H1 (cell line): ENCODE measurements around the gene TGFB2. TPM values are rescaled to one million over a fixed set of nuclear protein-coding genes. Genes with fewer than 3 reads are reported as not detected.

Experiments
- CTCF ChIA-PET: fragments of 300-600 bp; sonication (Branson Sonifier 250); formaldehyde crosslinking; loops from one replicate; lab custom pipeline; 2021; ENCODE audit not compliant: partially characterized antibody; lab: Charles Lee
- POLR2A ChIA-PET: fragments of 300-600 bp; sonication (Branson Sonifier 250); formaldehyde crosslinking; loops from one replicate; lab custom pipeline; 2021; ENCODE audit warnings: inconsistent platforms; ENCODE audit not compliant: partially characterized antibody; lab: Charles Lee
- DNase-seq, 2 experiments: peaks; one replicate each; pipeline versions ENCODE4 v3.0.0 to v3.0.0-alpha.2; 2010 to 2022; ENCODE audit warnings: low spot score in 2 of 2, low read depth in 1 of 2, mixed read lengths in 1 of 2
- FAIRE-seq: peaks from 2 replicates; lab custom pipeline; 2011; peaks lifted over from hg19 to GRCh38; lab: Jason Lieb, UNC
- H2AFZ ChIP-seq: 2 replicates; pipeline ENCODE4 v1.8.1; 2012; ENCODE audit warnings: low read length, inconsistent platforms
- H2AK5ac ChIP-seq: 2 replicates; pipeline ENCODE4 v1.6.1; 2013; ENCODE audit warnings: low read depth, low read length
- H2BK120ac ChIP-seq: replicated peaks from 2 replicates; pipeline ENCODE3; 2013; ENCODE audit warnings: low read depth, low read length, inconsistent platforms
- H2BK12ac ChIP-seq: 2 replicates; pipeline ENCODE4 v1.6.1; 2013; ENCODE audit warnings: low read depth, low read length
- H2BK15ac ChIP-seq: 2 replicates; pipeline ENCODE4 v1.6.1; 2013; ENCODE audit warnings: low read length
- H2BK20ac ChIP-seq: 2 replicates; pipeline ENCODE4 v1.6.1; 2013; ENCODE audit warnings: low read length
- H2BK5ac ChIP-seq: 2 replicates; pipeline ENCODE4 v1.6.1; 2013; ENCODE audit warnings: low read depth, low read length
- H3K14ac ChIP-seq: 2 replicates; pipeline ENCODE4 v1.6.1; 2013; ENCODE audit warnings: inconsistent platforms; ENCODE audit not compliant: insufficient read length
- H3K18ac ChIP-seq: 2 replicates; pipeline ENCODE4 v1.6.1; 2013; ENCODE audit warnings: low read length; ENCODE audit errors: extremely low read depth
- H3K23ac ChIP-seq: 2 replicates; pipeline ENCODE4 v1.6.1; 2013; ENCODE audit warnings: inconsistent platforms; ENCODE audit not compliant: insufficient read length
- H3K23me2 ChIP-seq: 2 replicates; pipeline ENCODE4 v1.6.1; 2013; ENCODE audit warnings: low read depth, low read length
- H3K27ac ChIP-seq: 2 replicates; pipeline ENCODE4 v1.6.1; 2011; ENCODE audit warnings: low read depth, low read length, inconsistent platforms
- H3K27me3 ChIP-seq, 4 experiments: replicated peaks in 1 of 4; 1 replicate in 1 of 4; 2 replicates in 3 of 4; pipeline versions ENCODE4 v1.6.1 to v1.8.1; 2011 to 2013; ENCODE audit warnings: low read length in 3 of 4, mild to moderate bottlenecking in 3 of 4, inconsistent platforms in 2 of 4, mixed read lengths in 2 of 4, moderate library complexity in 1 of 4; ENCODE audit not compliant: control insufficient read depth in 3 of 4, insufficient read depth in 3 of 4; ENCODE audit errors: extremely low read depth in 1 of 4
- H3K36me3 ChIP-seq, 4 experiments: 2 replicates each; pipeline versions ENCODE4 v1.6.1 to v1.8.1; 2011 to 2013; ENCODE audit warnings: mild to moderate bottlenecking in 4 of 4, low read length in 3 of 4, moderate library complexity in 2 of 4, control low read depth in 1 of 4, inconsistent platforms in 1 of 4; ENCODE audit not compliant: insufficient read depth in 4 of 4, control insufficient read depth in 2 of 4
- H3K4ac ChIP-seq: replicated peaks from 2 replicates; pipeline ENCODE3; 2013; ENCODE audit warnings: low read length, low read depth, mixed read lengths, inconsistent platforms; ENCODE audit not compliant: insufficient read length
- H3K4me1 ChIP-seq, 4 experiments: replicated peaks in 1 of 4; 1 replicate in 1 of 4; 2 replicates in 3 of 4; pipeline versions ENCODE4 v1.6.1 to v1.8.1; 2011 to 2013; ENCODE audit warnings: low read length in 3 of 4, inconsistent platforms in 2 of 4, mixed read lengths in 1 of 4; ENCODE audit not compliant: insufficient read depth in 4 of 4, control insufficient read depth in 3 of 4
- H3K4me2 ChIP-seq, 2 experiments: 2 replicates each; pipeline versions ENCODE4 v1.6.1 to v1.8.1; 2011 to 2013; ENCODE audit warnings: low read depth in 2 of 2, low read length in 2 of 2, control low read depth in 1 of 2, inconsistent platforms in 1 of 2, mild to moderate bottlenecking in 1 of 2; ENCODE audit not compliant: insufficient read depth in 1 of 2
- H3K4me3 ChIP-seq, 4 experiments: fragments of 200-600, 300-600 bp in 1 of 4; sonication (generic), shearing (Covaris generic), sonication (Bioruptor Twin) in 1 of 4; 2 replicates each; pipeline versions ENCODE4 v1.5.1 to v1.8.1; 2011 to 2016; ENCODE audit warnings: low read length in 4 of 4, low read depth in 3 of 4, control low read depth in 2 of 4, inconsistent platforms in 2 of 4, mild to moderate bottlenecking in 2 of 4, mixed read lengths in 1 of 4, moderate library complexity in 1 of 4; ENCODE audit not compliant: insufficient read depth in 2 of 4; ENCODE audit errors: extremely low read depth in 1 of 4
- H3K56ac ChIP-seq: replicated peaks from 2 replicates; pipeline ENCODE3; 2013; ENCODE audit warnings: low read depth, mild to moderate bottlenecking, mixed read lengths, low read length, inconsistent platforms; ENCODE audit not compliant: insufficient read length
- H3K79me1 ChIP-seq: 2 replicates; pipeline ENCODE4 v1.6.1; 2013; ENCODE audit warnings: low read depth, low read length, control low read depth
- H3K79me2 ChIP-seq, 2 experiments: 2 replicates each; pipeline versions ENCODE4 v1.6.1 to v1.8.1; 2012 to 2013; ENCODE audit warnings: low read length in 2 of 2, mild to moderate bottlenecking in 2 of 2, inconsistent platforms in 1 of 2; ENCODE audit not compliant: insufficient read depth in 2 of 2, control insufficient read depth in 1 of 2
- H3K9ac ChIP-seq, 4 experiments: replicated peaks in 1 of 4; 1 replicate in 1 of 4; 2 replicates in 3 of 4; pipeline versions ENCODE4 v1.6.1 to v1.8.1; 2011 to 2013; ENCODE audit warnings: low read depth in 3 of 4, low read length in 3 of 4, control low read depth in 2 of 4, mild to moderate bottlenecking in 2 of 4, moderate library complexity in 2 of 4, inconsistent platforms in 1 of 4; ENCODE audit errors: extremely low read depth in 1 of 4
- H3K9me3 ChIP-seq, 2 experiments: 2 replicates each; pipeline versions ENCODE4 v1.6.1 to v1.8.1; 2012 to 2013; ENCODE audit warnings: mild to moderate bottlenecking in 2 of 2, moderate library complexity in 2 of 2, control low read depth in 1 of 2, inconsistent platforms in 1 of 2, low read depth in 1 of 2, low read length in 1 of 2, mixed read lengths in 1 of 2; ENCODE audit not compliant: insufficient read depth in 2 of 2
- H4K20me1 ChIP-seq, 2 experiments: replicated peaks in 1 of 2; 2 replicates each; pipeline versions ENCODE3 to v1.8.1; 2011 to 2013; ENCODE audit warnings: inconsistent platforms in 2 of 2, low read length in 2 of 2, mild to moderate bottlenecking in 1 of 2; ENCODE audit not compliant: insufficient read depth in 2 of 2, control insufficient read depth in 1 of 2
- H4K5ac ChIP-seq: 2 replicates; pipeline ENCODE4 v1.6.1; 2013; ENCODE audit warnings: low read length, low read depth, mixed read lengths, inconsistent platforms; ENCODE audit not compliant: insufficient read length
- H4K8ac ChIP-seq: 2 replicates; pipeline ENCODE4 v1.8.0; 2013; ENCODE audit warnings: mild to moderate bottlenecking, moderate library complexity, low read length, inconsistent platforms; ENCODE audit not compliant: insufficient read depth; ENCODE audit errors: extremely low read depth
- H4K91ac ChIP-seq: replicated peaks from 2 replicates; pipeline ENCODE3; 2013; ENCODE audit warnings: low read length, mixed read lengths, inconsistent platforms; ENCODE audit not compliant: insufficient read length
- CBX5 ChIP-seq: fragments of 300-800, 300-1000 bp; sonication (generic); IDR thresholded peaks from 2 replicates; pipeline ENCODE4 v1.7.1; 2016; ENCODE audit warnings: antibody characterized with exemption, low read length, low read depth
- EZH2 ChIP-seq: fragments of 200-600 bp; sonication (generic); IDR thresholded peaks from 2 replicates; pipeline ENCODE4 v1.7.1; 2012; ENCODE audit warnings: low read depth, mild to moderate bottlenecking, moderate library complexity, low read length, inconsistent platforms; ENCODE audit not compliant: severe bottlenecking
- GABPA ChIP-seq: IDR thresholded peaks from 2 replicates; pipeline ENCODE4 v1.6.1; 2011; ENCODE audit warnings: mild to moderate bottlenecking, low read length, moderate library complexity, borderline replicate concordance; ENCODE audit not compliant: insufficient read depth
- HDAC6 ChIP-seq: IDR thresholded peaks from one replicate; pipeline ENCODE4 v1.7.1; 2012; ENCODE audit warnings: low read depth, mild to moderate bottlenecking, inconsistent platforms, low read length, moderate library complexity
- NANOG ChIP-seq: IDR thresholded peaks from 2 replicates; pipeline ENCODE4 v1.6.1; 2011; ENCODE audit warnings: low read length, low read depth, mild to moderate bottlenecking, inconsistent platforms; ENCODE audit not compliant: insufficient read depth, poor library complexity, severe bottlenecking
- NRF1 ChIP-seq: IDR thresholded peaks from 2 replicates; pipeline ENCODE4 v1.6.1; 2011; ENCODE audit warnings: mild to moderate bottlenecking, low read depth, low read length, improper control_type of control experiment
- RBBP5 ChIP-seq: IDR thresholded peaks from 2 replicates; pipeline ENCODE4 v1.7.1; 2012; ENCODE audit warnings: low read depth, mild to moderate bottlenecking, inconsistent platforms, low read length, moderate library complexity, borderline replicate concordance
- RFX5 ChIP-seq: IDR thresholded peaks from 2 replicates; pipeline ENCODE4 v1.6.1; 2011; ENCODE audit warnings: low read depth, low read length, improper control_type of control experiment, borderline replicate concordance
- SP4 ChIP-seq: IDR thresholded peaks from 2 replicates; pipeline ENCODE4 v1.6.1; 2012; ENCODE audit warnings: low read length, inconsistent platforms
- WGBS, 2 experiments: shearing (Covaris generic) in 1 of 2; methylation state at CpG; one replicate each; pipeline versions ENCODE4 v1.1.6 to v1.1.7; 2013 to 2015; ENCODE audit warnings: low lambda C conversion rate in 2 of 2, mixed read lengths in 2 of 2, inconsistent platforms in 1 of 2, low coverage in 1 of 2, missing lambda C conversion rate in 1 of 2; ENCODE audit not compliant: insufficient replicate concordance in 2 of 2, insufficient coverage in 1 of 2, insufficient read length in 1 of 2; ENCODE audit errors: extremely low coverage in 1 of 2, missing lambda C conversion rate in 1 of 2; 5-methylcytosine and 5-hydroxymethylcytosine counted together
- polyA plus RNA-seq, 7 experiments: library from polyadenylated mRNA; depleted of rRNA in 3 of 7; stranded (reverse) in 5 of 7; unstranded in 2 of 7; fragments of >200 nt in 5 of 7; fragments of 200-250 nt in 2 of 7; gene quantifications; 1 replicate in 5 of 7; 2 replicates in 1 of 7; 4 replicates in 1 of 7; pipeline versions ENCODE4 v1.2.1 to v1.2.3, GENCODE V29; 2011 to 2013; ENCODE audit warnings: missing spikeins in 2 of 7, mixed read lengths in 2 of 7
- total RNA-seq: library from RNA; stranded (reverse); fragmentation: NEBNext Ultra II Directional; extraction: Animal tissue kit (Norgen Biotek cat#: 25700); gene quantifications from 2 replicates; pipeline ENCODE4 v1.2.1, GENCODE V29; 2021
- TF ChIP-seq, protein P1 (sequence below): IDR thresholded peaks from 2 replicates; pipeline ENCODE4 v1.6.1; 2012; ENCODE audit warnings: inconsistent platforms
- TF ChIP-seq, protein P2 (sequence below): IDR thresholded peaks from 2 replicates; pipeline ENCODE4 v1.6.1; 2012; ENCODE audit warnings: inconsistent platforms

Gene TGFB2
- total and polyA plus RNA-seq, 2 of the 8 experiments (the other 6 are each of a cell fraction or from before 2014, with no cell fraction given) = 0.26 to 0.84 TPM

DNA sequence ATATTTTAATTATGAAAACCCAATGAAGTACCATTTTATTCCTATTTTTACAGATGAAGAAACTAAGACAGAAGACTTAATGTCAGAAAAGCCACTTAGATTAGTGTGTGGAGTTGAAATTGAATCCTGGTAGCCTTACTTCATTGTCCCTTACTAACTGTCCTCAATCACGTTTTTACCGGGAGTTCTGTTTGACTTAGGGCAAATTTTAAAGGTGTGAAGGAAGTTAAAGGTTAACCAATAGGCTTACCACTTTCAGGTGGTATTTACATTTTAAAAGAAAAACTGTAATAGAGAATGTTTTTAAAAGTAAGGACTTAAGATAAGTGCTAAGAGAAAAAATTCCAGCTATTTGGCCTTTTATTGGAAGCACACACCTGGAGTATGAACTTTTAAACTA, 47.7 kb upstream of the TGFB2 start:
- POLR2A ChIA-PET = interaction anchor here (3.5 kb wide), 1 partner anchor 12 kb away, joined by 19 read pairs; the partner anchor contains the start of gene RRP15
- CTCF ChIA-PET = interaction anchor here (1.0 kb wide), 1 partner anchor 21 kb away, joined by 3 read pairs; no protein-coding TSS in a partner anchor
- Histone ChIP-seq H3K36me3 (peaks cover 0 to 8% (median 0%) of the 10 kb centered on the region in 4 experiments; a peak in 1 of 8 replicates), H3K79me2 (peaks cover 4 to 76% of the 10 kb centered on the region in 2 experiments; a peak in 3 of 4 replicates), H3K4ac (no peak overlapping the region), H2BK120ac (no peak overlapping the region), H2BK20ac (no peak overlapping the region), H3K18ac (no peak overlapping the region), H2AFZ (no peak overlapping the region), H3K23ac (no peak overlapping the region), H2AK5ac (no peak overlapping the region), H3K9ac (no peak overlapping the region), H2BK5ac (no peak overlapping the region), H4K91ac (no peak overlapping the region), H3K56ac (no peak overlapping the region), H3K23me2 (no peaks in the 10 kb centered on the region), H4K8ac (no peak overlapping the region), H3K14ac (no peak overlapping the region), H4K20me1 (no peaks in the 10 kb centered on the region), H3K9me3 (no peaks in the 10 kb centered on the region), H2BK12ac (no peak overlapping the region), H3K4me3 (0 out of 8 replicates have a peak overlapping the region, but pooled peaks of 1 of the 4 experiments have one; percentile 1), H3K4me1 (peaks cover 3 to 28% (median 14%) of the 10 kb centered on the region in 4 experiments; a peak in 6 of 7 replicates), H4K5ac (peak overlapping the region; percentile 75), H3K27me3 (no peaks in the 10 kb centered on the region), H3K79me1 (peaks cover 4% of the 10 kb centered on the region; the same call in 1 of the 2 replicates), H3K27ac (no peak overlapping the region), H2BK15ac (no peak overlapping the region), H3K4me2 (no peak overlapping the region)
- no peak for FAIRE-seq
- no peak for DNase-seq
- WGBS, 2 experiments = 76% methylated on average over 2 of the region's 2 CpGs; no CpG with 5 or more reads in 1 of the 2 experiments
- TF ChIP-seq, protein P1, sequence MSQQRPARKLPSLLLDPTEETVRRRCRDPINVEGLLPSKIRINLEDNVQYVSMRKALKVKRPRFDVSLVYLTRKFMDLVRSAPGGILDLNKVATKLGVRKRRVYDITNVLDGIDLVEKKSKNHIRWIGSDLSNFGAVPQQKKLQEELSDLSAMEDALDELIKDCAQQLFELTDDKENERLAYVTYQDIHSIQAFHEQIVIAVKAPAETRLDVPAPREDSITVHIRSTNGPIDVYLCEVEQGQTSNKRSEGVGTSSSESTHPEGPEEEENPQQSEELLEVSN = peak; percentile 61; the same call in 1 of the 2 replicates
- TF ChIP-seq RBBP5 (no peak), EZH2 (no peak), GABPA (no peak), RFX5 (no peak), NANOG (no peak), CBX5 (no peak), NRF1 (no peak), HDAC6 (no peak), SP4 (no peak)
- TF ChIP-seq, protein P2, sequence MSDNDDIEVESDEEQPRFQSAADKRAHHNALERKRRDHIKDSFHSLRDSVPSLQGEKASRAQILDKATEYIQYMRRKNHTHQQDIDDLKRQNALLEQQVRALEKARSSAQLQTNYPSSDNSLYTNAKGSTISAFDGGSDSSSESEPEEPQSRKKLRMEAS = peak; percentile 17; the same call in 1 of the 2 replicates
